GM23338 (cell line): ENCODE results near the gene MRPL57. TPM values are rescaled to one million over a fixed set of nuclear protein-coding genes. Genes with fewer than 3 reads are reported as not detected.

Experiments
- ATAC-seq: fragments of 200-7000 bp; cut with Tn5 transposase; 3 replicates; pipeline ENCODE4 v1.9.1; 2020
- DNase-seq: peaks from one replicate; pipeline ENCODE4 v3.0.0-alpha.2; 2015; ENCODE audit warnings: low spot score
- H2AFZ ChIP-seq: fragments of 200-600 bp; sonication (generic); 2 replicates; pipeline ENCODE4 v1.8.0; 2016; ENCODE audit warnings: antibody characterized with exemption, mild to moderate bottlenecking, moderate library complexity
- H3F3A ChIP-seq: fragments of 200-600 bp; sonication (generic); replicated peaks from 2 replicates; pipeline ENCODE4 v1.8.0; 2017; ENCODE audit warnings: antibody characterized with exemption, mixed run types, low read depth
- H3K27ac ChIP-seq: fragments of 200-600 bp; sonication (generic); 2 replicates; pipeline ENCODE4 v1.6.1; 2016; ENCODE audit warnings: low read depth
- H3K27me3 ChIP-seq: fragments of 200-600 bp; sonication (generic); 2 replicates; pipeline ENCODE4 v1.8.0; 2016; ENCODE audit warnings: mild to moderate bottlenecking, mixed run types, moderate library complexity; ENCODE audit not compliant: insufficient read depth
- H3K36me3 ChIP-seq: fragments of 200-600 bp; sonication (generic); 2 replicates; pipeline ENCODE4 v1.8.0; 2016; ENCODE audit warnings: mild to moderate bottlenecking; ENCODE audit not compliant: insufficient read depth
- H3K4me1 ChIP-seq: fragments of 200-600 bp; sonication (generic); 2 replicates; pipeline ENCODE4 v1.8.0; 2016; ENCODE audit warnings: mild to moderate bottlenecking, moderate library complexity; ENCODE audit not compliant: insufficient read depth
- H3K4me2 ChIP-seq: fragments of 200-600 bp; sonication (generic); 2 replicates; pipeline ENCODE4 v1.7.1; 2017; ENCODE audit warnings: mixed run types
- H3K4me3 ChIP-seq: fragments of 200-600 bp; sonication (generic); 2 replicates; pipeline ENCODE4 v1.6.1; 2016; ENCODE audit warnings: mixed run types
- H3K79me2 ChIP-seq: fragments of 200-600 bp; sonication (generic); replicated peaks from 2 replicates; pipeline ENCODE4 v1.8.0; 2017; ENCODE audit warnings: mild to moderate bottlenecking; ENCODE audit not compliant: insufficient read depth
- H3K9me2 ChIP-seq: fragments of 200-600 bp; sonication (generic); 2 replicates; pipeline ENCODE4 v1.8.0; 2017; ENCODE audit not compliant: insufficient read depth
- H4K20me1 ChIP-seq: fragments of 200-600 bp; sonication (generic); replicated peaks from 2 replicates; pipeline ENCODE4 v1.8.0; 2017; ENCODE audit warnings: mild to moderate bottlenecking; ENCODE audit not compliant: insufficient read depth
- H3K27ac Mint-ChIP-seq: 2 replicates; pipeline ENCODE4 v1.8.0; 2020; ENCODE audit warnings: inconsistent platforms, mild to moderate bottlenecking, moderate library complexity, mixed read lengths
- H3K27me3 Mint-ChIP-seq: 3 replicates; pipeline ENCODE4 v1.8.0; 2022; ENCODE audit warnings: low read depth, mild to moderate bottlenecking, moderate library complexity, mixed read lengths, inconsistent platforms; ENCODE audit not compliant: insufficient read depth, poor library complexity
- H3K36me3 Mint-ChIP-seq: 3 replicates; pipeline ENCODE4 v1.8.0; 2021; ENCODE audit warnings: low read depth, mild to moderate bottlenecking, inconsistent platforms, moderate library complexity, mixed read lengths
- H3K4me1 Mint-ChIP-seq: 3 replicates; pipeline ENCODE4 v1.8.0; 2020; ENCODE audit warnings: mild to moderate bottlenecking, inconsistent platforms, mixed read lengths
- H3K4me3 Mint-ChIP-seq: 3 replicates; pipeline ENCODE4 v1.8.0; 2021; ENCODE audit warnings: moderate library complexity, mild to moderate bottlenecking, inconsistent platforms, mixed read lengths
- H3K9me3 Mint-ChIP-seq: 3 replicates; pipeline ENCODE4 v1.8.0; 2020; ENCODE audit warnings: moderate library complexity, mild to moderate bottlenecking, inconsistent platforms, mixed read lengths
- EZH2phosphoT487 ChIP-seq: fragments of 200-600 bp; sonication (generic); IDR thresholded peaks from one replicate; pipeline ENCODE4 v1.8.1; 2018; ENCODE audit warnings: antibody characterized with exemption; ENCODE audit not compliant: unreplicated experiment
- NANOG ChIP-seq: IDR thresholded peaks from 2 replicates; pipeline ENCODE4 v1.6.1; 2016; ENCODE audit warnings: antibody characterized with exemption, borderline replicate concordance
- polyA plus RNA-seq: library from polyadenylated mRNA; unstranded; fragments of >200 nt; fragmentation: Nextera tagmentation; extraction: Ambion mirVana; gene quantifications from 2 replicates; pipeline ENCODE4 v1.2.1, GENCODE V29; 2016
- total RNA-seq: library from RNA; depleted of rRNA; stranded (reverse); fragments of >200 nt; shearing (Covaris generic); gene quantifications from 2 replicates; pipeline ENCODE4 v1.2.3, GENCODE V29; 2014
- TF ChIP-seq, protein P1 (sequence below): fragments of 250-450 bp; sonication (Bioruptor Pico); IDR thresholded peaks from 2 replicates; pipeline ENCODE4 v1.5.0; 2020; ENCODE audit warnings: mild to moderate bottlenecking, moderate library complexity
- TF ChIP-seq, protein P2 (sequence below): IDR thresholded peaks from one replicate; pipeline ENCODE4 v1.6.1; 2018; ENCODE audit warnings: antibody characterized with exemption; ENCODE audit not compliant: unreplicated experiment
- TF ChIP-seq, protein P3 (sequence below): IDR thresholded peaks from 2 replicates; pipeline ENCODE4 v1.6.1; 2016; ENCODE audit warnings: antibody characterized with exemption

The MRPL57 gene
- total and polyA plus RNA-seq, 2 experiments from 2014 or later = 41.6 to 110 TPM

DNA sequence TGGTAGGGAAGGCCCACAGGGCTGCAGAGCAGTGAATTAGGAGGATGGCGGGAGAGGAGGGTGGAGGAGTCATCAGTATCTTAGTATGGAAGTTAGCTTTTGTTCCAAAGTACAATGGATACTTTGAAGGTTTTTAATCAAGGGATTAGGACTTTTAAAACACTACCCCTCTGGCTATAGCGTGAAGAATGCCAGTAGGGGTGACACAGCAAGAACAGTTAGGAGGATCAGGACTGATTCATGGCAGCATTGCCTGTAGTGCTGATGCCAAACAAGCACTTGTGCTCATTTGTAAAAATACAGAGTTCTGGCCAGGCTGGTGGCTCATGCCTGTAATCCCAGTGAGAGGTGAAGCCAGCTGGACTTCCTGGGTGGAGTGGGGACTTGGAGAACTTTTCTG, 46.3 kb upstream of the MRPL57 start:
- Histone ChIP-seq H2AFZ (peak overlapping the region; percentile 29; the same call in 1 of the 2 replicates), H3K27me3 (no peaks in the 10 kb centered on the region), H4K20me1 (no peaks in the 10 kb centered on the region), H3F3A (0 out of 2 replicates have a peak, but pooled peaks cover 9% of the 10 kb centered on the region), H3K9me2 (no peaks in the 10 kb centered on the region), H3K36me3 (no peaks in the 10 kb centered on the region), H3K27ac (no peak overlapping the region), H3K4me1 (peaks cover 7% of the 10 kb centered on the region), H3K4me2 (no peak overlapping the region), H3K79me2 (no peaks in the 10 kb centered on the region), H3K4me3 (no peak overlapping the region)
- TF ChIP-seq, protein P1, sequence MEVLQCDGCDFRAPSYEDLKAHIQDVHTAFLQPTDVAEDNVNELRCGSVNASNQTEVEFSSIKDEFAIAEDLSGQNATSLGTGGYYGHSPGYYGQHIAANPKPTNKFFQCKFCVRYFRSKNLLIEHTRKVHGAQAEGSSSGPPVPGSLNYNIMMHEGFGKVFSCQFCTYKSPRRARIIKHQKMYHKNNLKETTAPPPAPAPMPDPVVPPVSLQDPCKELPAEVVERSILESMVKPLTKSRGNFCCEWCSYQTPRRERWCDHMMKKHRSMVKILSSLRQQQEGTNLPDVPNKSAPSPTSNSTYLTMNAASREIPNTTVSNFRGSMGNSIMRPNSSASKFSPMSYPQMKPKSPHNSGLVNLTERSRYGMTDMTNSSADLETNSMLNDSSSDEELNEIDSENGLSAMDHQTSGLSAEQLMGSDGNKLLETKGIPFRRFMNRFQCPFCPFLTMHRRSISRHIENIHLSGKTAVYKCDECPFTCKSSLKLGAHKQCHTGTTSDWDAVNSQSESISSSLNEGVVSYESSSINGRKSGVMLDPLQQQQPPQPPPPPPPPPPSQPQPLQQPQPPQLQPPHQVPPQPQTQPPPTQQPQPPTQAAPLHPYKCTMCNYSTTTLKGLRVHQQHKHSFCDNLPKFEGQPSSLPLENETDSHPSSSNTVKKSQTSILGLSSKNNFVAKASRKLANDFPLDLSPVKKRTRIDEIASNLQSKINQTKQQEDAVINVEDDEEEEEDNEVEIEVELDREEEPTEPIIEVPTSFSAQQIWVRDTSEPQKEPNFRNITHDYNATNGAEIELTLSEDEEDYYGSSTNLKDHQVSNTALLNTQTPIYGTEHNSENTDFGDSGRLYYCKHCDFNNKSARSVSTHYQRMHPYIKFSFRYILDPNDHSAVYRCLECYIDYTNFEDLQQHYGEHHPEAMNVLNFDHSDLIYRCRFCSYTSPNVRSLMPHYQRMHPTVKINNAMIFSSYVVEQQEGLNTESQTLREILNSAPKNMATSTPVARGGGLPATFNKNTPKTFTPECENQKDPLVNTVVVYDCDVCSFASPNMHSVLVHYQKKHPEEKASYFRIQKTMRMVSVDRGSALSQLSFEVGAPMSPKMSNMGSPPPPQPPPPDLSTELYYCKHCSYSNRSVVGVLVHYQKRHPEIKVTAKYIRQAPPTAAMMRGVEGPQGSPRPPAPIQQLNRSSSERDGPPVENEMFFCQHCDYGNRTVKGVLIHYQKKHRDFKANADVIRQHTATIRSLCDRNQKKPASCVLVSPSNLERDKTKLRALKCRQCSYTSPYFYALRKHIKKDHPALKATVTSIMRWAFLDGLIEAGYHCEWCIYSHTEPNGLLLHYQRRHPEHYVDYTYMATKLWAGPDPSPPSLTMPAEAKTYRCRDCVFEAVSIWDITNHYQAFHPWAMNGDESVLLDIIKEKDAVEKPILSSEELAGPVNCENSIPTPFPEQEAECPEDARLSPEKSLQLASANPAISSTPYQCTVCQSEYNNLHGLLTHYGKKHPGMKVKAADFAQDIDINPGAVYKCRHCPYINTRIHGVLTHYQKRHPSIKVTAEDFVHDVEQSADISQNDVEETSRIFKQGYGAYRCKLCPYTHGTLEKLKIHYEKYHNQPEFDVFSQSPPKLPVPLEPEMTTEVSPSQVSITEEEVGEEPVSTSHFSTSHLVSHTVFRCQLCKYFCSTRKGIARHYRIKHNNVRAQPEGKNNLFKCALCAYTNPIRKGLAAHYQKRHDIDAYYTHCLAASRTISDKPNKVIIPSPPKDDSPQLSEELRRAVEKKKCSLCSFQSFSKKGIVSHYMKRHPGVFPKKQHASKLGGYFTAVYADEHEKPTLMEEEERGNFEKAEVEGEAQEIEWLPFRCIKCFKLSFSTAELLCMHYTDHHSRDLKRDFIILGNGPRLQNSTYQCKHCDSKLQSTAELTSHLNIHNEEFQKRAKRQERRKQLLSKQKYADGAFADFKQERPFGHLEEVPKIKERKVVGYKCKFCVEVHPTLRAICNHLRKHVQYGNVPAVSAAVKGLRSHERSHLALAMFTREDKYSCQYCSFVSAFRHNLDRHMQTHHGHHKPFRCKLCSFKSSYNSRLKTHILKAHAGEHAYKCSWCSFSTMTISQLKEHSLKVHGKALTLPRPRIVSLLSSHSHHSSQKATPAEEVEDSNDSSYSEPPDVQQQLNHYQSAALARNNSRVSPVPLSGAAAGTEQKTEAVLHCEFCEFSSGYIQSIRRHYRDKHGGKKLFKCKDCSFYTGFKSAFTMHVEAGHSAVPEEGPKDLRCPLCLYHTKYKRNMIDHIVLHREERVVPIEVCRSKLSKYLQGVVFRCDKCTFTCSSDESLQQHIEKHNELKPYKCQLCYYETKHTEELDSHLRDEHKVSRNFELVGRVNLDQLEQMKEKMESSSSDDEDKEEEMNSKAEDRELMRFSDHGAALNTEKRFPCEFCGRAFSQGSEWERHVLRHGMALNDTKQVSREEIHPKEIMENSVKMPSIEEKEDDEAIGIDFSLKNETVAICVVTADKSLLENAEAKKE = no peak
- TF ChIP-seq, protein P2, sequence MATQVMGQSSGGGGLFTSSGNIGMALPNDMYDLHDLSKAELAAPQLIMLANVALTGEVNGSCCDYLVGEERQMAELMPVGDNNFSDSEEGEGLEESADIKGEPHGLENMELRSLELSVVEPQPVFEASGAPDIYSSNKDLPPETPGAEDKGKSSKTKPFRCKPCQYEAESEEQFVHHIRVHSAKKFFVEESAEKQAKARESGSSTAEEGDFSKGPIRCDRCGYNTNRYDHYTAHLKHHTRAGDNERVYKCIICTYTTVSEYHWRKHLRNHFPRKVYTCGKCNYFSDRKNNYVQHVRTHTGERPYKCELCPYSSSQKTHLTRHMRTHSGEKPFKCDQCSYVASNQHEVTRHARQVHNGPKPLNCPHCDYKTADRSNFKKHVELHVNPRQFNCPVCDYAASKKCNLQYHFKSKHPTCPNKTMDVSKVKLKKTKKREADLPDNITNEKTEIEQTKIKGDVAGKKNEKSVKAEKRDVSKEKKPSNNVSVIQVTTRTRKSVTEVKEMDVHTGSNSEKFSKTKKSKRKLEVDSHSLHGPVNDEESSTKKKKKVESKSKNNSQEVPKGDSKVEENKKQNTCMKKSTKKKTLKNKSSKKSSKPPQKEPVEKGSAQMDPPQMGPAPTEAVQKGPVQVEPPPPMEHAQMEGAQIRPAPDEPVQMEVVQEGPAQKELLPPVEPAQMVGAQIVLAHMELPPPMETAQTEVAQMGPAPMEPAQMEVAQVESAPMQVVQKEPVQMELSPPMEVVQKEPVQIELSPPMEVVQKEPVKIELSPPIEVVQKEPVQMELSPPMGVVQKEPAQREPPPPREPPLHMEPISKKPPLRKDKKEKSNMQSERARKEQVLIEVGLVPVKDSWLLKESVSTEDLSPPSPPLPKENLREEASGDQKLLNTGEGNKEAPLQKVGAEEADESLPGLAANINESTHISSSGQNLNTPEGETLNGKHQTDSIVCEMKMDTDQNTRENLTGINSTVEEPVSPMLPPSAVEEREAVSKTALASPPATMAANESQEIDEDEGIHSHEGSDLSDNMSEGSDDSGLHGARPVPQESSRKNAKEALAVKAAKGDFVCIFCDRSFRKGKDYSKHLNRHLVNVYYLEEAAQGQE = no peak
- TF ChIP-seq NANOG (no peak), EZH2phosphoT487 (no peak)
- TF ChIP-seq, protein P3, sequence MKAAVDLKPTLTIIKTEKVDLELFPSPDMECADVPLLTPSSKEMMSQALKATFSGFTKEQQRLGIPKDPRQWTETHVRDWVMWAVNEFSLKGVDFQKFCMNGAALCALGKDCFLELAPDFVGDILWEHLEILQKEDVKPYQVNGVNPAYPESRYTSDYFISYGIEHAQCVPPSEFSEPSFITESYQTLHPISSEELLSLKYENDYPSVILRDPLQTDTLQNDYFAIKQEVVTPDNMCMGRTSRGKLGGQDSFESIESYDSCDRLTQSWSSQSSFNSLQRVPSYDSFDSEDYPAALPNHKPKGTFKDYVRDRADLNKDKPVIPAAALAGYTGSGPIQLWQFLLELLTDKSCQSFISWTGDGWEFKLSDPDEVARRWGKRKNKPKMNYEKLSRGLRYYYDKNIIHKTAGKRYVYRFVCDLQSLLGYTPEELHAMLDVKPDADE = no peak
- Mint-ChIP-seq H3K27ac (no peak overlapping the region), H3K27me3 (peaks cover 6% of the 10 kb centered on the region), H3K9me3 (peaks cover 1% of the 10 kb centered on the region), H3K4me3 (no peak overlapping the region), H3K4me1 (peaks cover 18% of the 10 kb centered on the region), H3K36me3 (0 out of 3 replicates have a peak, but pooled peaks cover 2% of the 10 kb centered on the region)
- DNase-seq = no peak
- ATAC-seq = peak; percentile 53; the same call in 2 of the 3 replicates
